Raji (cell line): ENCODE data around the gene MRPS2.

Source experiments
- POLR2A ChIP-seq: IDR thresholded peaks from 2 replicates; pipeline ENCODE4 v1.6.1; 2011; ENCODE audit warnings: low read depth, low read length, control low read depth; ENCODE audit not compliant: insufficient read depth

MRPS2 gene

GRCh38 chr9:135478829-135479468 is 21.5 kb upstream of the MRPS2 start:
- TF ChIP-seq POLR2A = no peak

- no peak for TF ChIP-seq POLR2A
Observed at GRCh38 chr9:135479469-135480052, 20.9 kb upstream of the MRPS2 start, which contains the start of gene PPP1R26. PPP1R26 (plus strand) TSS chr9:135479782; CDS start chr9:135484511, 4,729 bp downstream.

GRCh38 chr9:135480071-135480939 is 20.2 kb upstream of the MRPS2 start:
- no peak for TF ChIP-seq POLR2A

GRCh38 chr9:135480940-135481310 is 19.6 kb upstream of the MRPS2 start:
- TF ChIP-seq POLR2A = no peak

- TF ChIP-seq POLR2A = no peak
Observed at GRCh38 chr9:135482015-135482754, 18.3 kb upstream of the MRPS2 start.

GRCh38 chr9:135484460-135485277 is 15.8 kb upstream of the MRPS2 start:
- no peak for TF ChIP-seq POLR2A

GRCh38 chr9:135485385-135485784 is 15.1 kb upstream of the MRPS2 start:
- no peak for TF ChIP-seq POLR2A

GRCh38 chr9:135485832-135486231 is 14.7 kb upstream of the MRPS2 start:
- TF ChIP-seq POLR2A = no peak

GRCh38 chr9:135486267-135487065 is 14.0 kb upstream of the MRPS2 start:
- no peak for TF ChIP-seq POLR2A

GRCh38 chr9:135487281-135488012 is 13.0 kb upstream of the MRPS2 start:
- TF ChIP-seq POLR2A = no peak

GRCh38 chr9:135488013-135488330 is 12.5 kb upstream of the MRPS2 start:
- TF ChIP-seq POLR2A = no peak

GRCh38 chr9:135488527-135488926 is 12.0 kb upstream of the MRPS2 start:
- no peak for TF ChIP-seq POLR2A
